ENCODE data around the gene ASPA. TPM values are rescaled to one million over a fixed set of nuclear protein-coding genes. Genes with fewer than 3 reads are reported as not detected.

The ASPA gene
- total RNA-seq, 4 donors from 2014 or later = 1.7 to 2.9 (median 2.5) TPM

GRCh38 chr17:3535253-3535995 lies 59.6 kb downstream of the ASPA start:
- DNase-seq (ENCODE audit: extremely low spot score) = no peak
- H3K4me1 ChIP-seq = peaks cover 0 to 10% (median 8%) of the 10 kb centered on the region in 4 donors
- WGBS = 4% methylated on average over 10 of the region's 44 CpGs

GRCh38 chr17:3536716-3537115 lies 60.9 kb downstream of the ASPA start:
- H3K27me3 ChIP-seq = peaks cover 0 to 47% (median 2%) of the 10 kb centered on the region in 4 donors
- no peak overlapping the region for H3K4me3 ChIP-seq
- no peaks in the 10 kb centered on the region for H3K9me3 ChIP-seq
- WGBS = 73% methylated on average over 5 of the region's 5 CpGs
- peaks cover 0 to 10% (median 8%) of the 10 kb centered on the region in 4 donors for H3K4me1 ChIP-seq
- intact Hi-C loops (cut with DNase I) = no loop called here
- no peak overlapping the region for H3K27ac ChIP-seq (replicated peaks in 1 of 4)
- DNase-seq (ENCODE audit: extremely low spot score) = no peak
- TF ChIP-seq POLR2AphosphoS5 (IDR thresholded peaks at IDR 0.05) = no peak
- no peak for TF ChIP-seq POLR2A (IDR thresholded peaks at IDR 0.05; ENCODE audit: low read depth)
- TF ChIP-seq EP300 (IDR thresholded peaks at IDR 0.05) = no peak
- no peak for TF ChIP-seq CTCF (IDR thresholded peaks at IDR 0.05)
- no peaks in the 10 kb centered on the region for H3K36me3 ChIP-seq

More at GRCh38 chr17:3535253-3535995, 59.6 kb downstream of the ASPA start:
- Histone ChIP-seq H3K27me3 (peaks cover 0 to 59% (median 2%) of the 10 kb centered on the region in 4 donors), H3K36me3 (no peaks in the 10 kb centered on the region), H3K9me3 (no peaks in the 10 kb centered on the region), H3K4me3 (peak overlapping the region; percentile 42 to 48 (median 44)), H3K27ac (replicated peaks in 1 of 4) (peak overlapping the region; percentile 43 to 71 (median 62))
- TF ChIP-seq POLR2A (IDR thresholded peaks at IDR 0.05; ENCODE audit: low read depth) (no peak), EP300 (IDR thresholded peaks at IDR 0.05) (no peak), CTCF (IDR thresholded peaks at IDR 0.05) (peak; percentile 48 to 60 (median 54)), POLR2AphosphoS5 (IDR thresholded peaks at IDR 0.05) (peak; percentile 17 to 24)
- intact Hi-C loops (cut with DNase I) = no loop called here

GRCh38 chr17:3539881-3540540 lies 64.2 kb downstream of the ASPA start:
- intact Hi-C loops (cut with DNase I) = no loop called here
- Histone ChIP-seq H3K27ac (replicated peaks in 1 of 4) (no peak overlapping the region), H3K4me1 (peaks cover 0 to 10% (median 5%) of the 10 kb centered on the region in 4 donors), H3K27me3 (peaks cover 0 to 39% (median 2%) of the 10 kb centered on the region in 4 donors), H3K4me3 (no peak overlapping the region), H3K36me3 (no peaks in the 10 kb centered on the region), H3K9me3 (no peaks in the 10 kb centered on the region)
- DNase-seq (ENCODE audit: extremely low spot score) = no peak
- WGBS = 65% methylated on average over 8 of the region's 8 CpGs
- TF ChIP-seq EP300 (IDR thresholded peaks at IDR 0.05) (no peak), POLR2AphosphoS5 (IDR thresholded peaks at IDR 0.05) (no peak)

- Histone ChIP-seq H3K4me1 (no peaks in the 10 kb centered on the region), H3K9me3 (no peaks in the 10 kb centered on the region), H3K27ac (replicated peaks in 1 of 4) (no peak overlapping the region), H3K4me3 (no peak overlapping the region), H3K36me3 (no peaks in the 10 kb centered on the region), H3K27me3 (peaks cover 0 to 22% (median 0%) of the 10 kb centered on the region in 4 donors)
- TF ChIP-seq CTCF (IDR thresholded peaks at IDR 0.05) = no peak
- no peak for TF ChIP-seq POLR2A (IDR thresholded peaks at IDR 0.05; ENCODE audit: low read depth)
- TF ChIP-seq EP300 (IDR thresholded peaks at IDR 0.05) = no peak
- TF ChIP-seq POLR2AphosphoS5 (IDR thresholded peaks at IDR 0.05) = no peak
- intact Hi-C loops (cut with DNase I) = no loop called here
- no peak for DNase-seq (ENCODE audit: extremely low spot score)
- WGBS = 72% methylated on average over 13 of the region's 16 CpGs
Observed at GRCh38 chr17:3542410-3543088, 66.8 kb downstream of the ASPA start.

- no peak for DNase-seq (ENCODE audit: extremely low spot score)
- Histone ChIP-seq H3K4me1 (no peaks in the 10 kb centered on the region), H3K4me3 (no peak overlapping the region), H3K36me3 (no peaks in the 10 kb centered on the region), H3K27me3 (peaks cover 0 to 22% (median 0%) of the 10 kb centered on the region in 4 donors), H3K9me3 (no peaks in the 10 kb centered on the region), H3K27ac (replicated peaks in 1 of 4) (no peak overlapping the region)
- 61% methylated on average over 10 of the region's 10 CpGs for WGBS
- intact Hi-C loops (cut with DNase I) = no loop called here
- TF ChIP-seq CTCF (IDR thresholded peaks at IDR 0.05) (no peak), EP300 (IDR thresholded peaks at IDR 0.05) (no peak), POLR2AphosphoS5 (IDR thresholded peaks at IDR 0.05) (no peak), POLR2A (IDR thresholded peaks at IDR 0.05; ENCODE audit: low read depth) (no peak)
Observed at GRCh38 chr17:3543453-3543852, 67.7 kb downstream of the ASPA start.
